GM12801 (cell line): ENCODE results near the gene VMAC.

Source experiments
- CTCF ChIP-seq: IDR thresholded peaks from one replicate; pipeline ENCODE4 v1.5.1; 2011; ENCODE audit warnings: control low read depth; ENCODE audit not compliant: insufficient read length; ENCODE audit errors: extremely low read depth

Gene VMAC

DNA sequence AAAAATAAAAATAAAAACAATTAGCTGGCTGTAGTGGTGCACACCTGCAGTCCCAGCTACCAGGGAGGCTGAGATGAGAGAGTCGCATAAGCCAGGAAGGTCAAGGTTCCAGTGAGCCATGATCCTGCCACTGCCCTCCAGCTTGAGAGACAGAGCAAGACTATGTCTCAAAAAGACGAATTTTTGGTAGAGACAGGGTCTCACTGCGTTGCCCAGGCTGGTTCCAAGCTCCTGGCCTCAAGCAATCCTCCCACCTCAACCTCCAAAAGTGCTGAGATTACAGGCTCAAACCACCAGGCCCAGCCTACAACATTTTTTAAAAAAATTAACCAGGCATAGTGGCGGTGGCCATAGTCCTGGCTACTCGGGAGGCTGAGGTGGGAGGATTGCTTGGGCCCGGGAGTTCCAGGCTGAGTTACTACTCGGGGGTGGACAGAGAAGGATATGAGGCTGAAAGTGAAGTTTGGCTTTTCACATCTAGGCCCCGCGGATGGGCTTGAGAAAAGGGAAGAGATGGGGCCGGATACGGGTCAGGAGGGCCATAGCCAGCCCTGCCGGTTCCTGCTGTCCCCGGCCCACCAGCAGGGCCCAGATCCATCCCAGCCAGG is 11.3 kb upstream of the VMAC start:
- TF ChIP-seq CTCF, result no peak

DNA sequence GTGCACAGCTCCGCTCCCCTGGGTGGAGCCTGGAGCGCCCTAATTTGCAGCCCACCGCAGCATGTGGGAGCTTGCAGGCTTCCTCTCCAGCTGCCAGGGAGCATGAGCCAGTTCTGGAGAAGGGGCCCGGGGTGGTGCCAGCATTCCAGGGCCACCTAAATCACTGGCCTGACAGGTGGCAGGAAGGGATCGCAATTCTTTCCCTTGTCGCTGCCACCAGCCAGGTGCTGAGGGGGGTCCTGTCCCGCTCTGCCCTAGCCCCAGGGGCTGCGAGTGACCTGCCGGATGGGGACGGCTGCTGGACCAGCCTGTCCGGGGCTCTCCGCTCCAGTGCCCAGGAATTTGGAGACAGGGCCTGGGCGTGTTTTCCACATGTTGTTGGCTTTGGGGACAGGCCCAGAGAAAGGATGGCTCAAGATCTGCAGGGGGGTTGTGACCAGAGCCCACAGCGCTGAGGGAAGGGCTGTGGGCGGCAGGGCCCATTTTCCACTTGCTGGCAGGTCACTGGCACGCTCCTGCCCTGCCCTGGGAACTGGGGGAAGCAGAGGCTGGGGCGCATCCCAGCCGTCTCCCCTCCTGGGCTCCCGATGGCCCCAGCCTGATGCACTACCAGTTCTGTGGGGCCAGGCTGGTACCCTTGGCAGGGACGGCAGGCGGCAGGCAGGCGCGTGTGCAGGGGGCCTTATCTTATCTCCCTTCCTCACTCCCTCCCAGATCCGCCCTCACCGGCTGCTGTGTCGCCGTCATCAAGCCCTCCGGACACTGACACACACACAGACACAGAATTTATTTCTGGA is 10.6 kb upstream of the VMAC start:
- no peak for TF ChIP-seq CTCF

DNA sequence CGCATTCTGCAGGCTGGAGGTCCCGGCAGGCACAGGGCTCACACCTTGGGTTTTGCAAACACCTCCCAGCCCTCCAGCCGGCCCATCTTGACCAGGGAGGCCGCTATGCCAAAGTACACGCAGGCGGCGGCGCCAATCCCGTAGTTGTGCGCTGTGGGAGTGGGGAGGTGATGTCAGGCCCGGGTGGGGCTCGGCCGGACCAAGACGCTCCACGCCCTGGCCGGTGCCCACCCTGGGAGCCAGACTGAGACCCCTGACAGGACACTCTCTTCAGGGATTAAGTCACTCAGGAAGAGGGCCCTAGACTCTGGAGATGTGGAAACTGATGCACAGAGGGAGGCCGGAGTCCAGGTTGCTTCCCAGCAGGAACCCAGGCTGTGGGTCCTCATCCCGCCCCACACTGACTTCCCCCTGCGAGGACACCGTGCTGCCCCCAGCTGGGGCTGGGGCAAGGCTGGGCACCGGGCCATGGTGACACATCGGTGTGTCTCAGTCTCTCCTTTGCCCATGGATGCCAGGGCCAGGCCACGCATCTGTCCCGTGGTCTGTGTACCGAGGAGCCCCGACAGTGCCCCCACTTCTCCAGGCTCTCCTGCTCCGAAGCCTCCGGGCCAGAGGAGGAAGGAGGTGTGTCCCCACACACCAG is 9.8 kb upstream of the VMAC start:
- no peak for TF ChIP-seq CTCF

DNA sequence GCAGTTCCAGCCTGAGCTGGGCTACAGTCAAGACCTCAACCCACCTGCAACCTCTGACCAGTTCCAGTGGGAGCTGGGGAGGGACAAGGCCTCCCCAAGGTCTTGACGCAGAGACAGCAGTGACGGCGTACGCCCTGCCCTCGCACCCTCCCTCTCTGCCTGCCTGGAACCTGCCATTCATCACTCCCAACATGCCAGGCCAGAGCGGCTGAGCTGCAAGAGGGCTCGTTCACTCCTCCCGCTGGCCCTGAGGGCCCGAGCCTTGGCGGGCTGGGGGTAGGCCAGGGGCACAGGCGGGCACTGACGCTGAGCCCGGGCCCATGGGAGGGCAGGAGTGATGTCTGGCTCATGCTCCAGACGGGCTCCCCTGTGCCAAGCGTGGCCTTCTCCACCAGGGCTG is 9.3 kb upstream of the VMAC start:
- no peak for TF ChIP-seq CTCF

- no peak for TF ChIP-seq CTCF
These were observed 8.8 kb upstream of the VMAC start for GRCh38 chr19:5895890-5896289.

DNA sequence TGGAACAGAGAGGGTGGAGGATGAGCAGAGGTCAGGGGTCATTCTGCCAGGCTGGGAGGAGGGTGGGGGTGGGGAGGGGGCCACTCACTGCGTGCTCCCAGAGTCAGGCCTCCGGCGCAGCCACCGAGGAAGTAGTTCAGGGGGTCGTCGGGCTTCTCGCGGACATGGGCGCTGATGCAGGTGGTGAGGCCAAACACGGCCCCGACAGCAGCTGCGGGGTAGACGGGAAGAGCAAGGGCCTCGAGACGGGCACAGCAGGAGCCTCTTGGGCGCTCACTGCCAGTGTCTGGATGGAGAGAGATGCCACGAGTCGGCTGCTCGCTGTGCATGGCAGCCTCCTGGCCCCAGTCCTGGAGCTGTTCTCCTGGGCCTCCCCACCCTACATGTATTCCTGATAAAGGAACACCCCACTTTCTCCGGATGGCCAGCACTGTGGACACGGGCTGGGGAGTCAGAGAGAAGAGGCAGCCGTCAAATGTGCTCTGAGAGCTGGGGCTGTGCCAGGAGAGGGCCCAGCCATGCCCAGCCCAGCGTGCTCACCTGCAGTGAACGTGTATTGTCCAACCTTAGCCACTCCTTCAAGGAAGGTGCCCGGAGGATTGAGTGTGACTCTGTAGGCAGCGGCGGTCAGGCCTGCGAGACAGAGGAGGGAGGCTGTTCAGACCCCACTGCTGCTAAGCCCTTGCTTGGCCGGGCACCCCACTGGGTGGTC is 8.2 kb upstream of the VMAC start:
- no peak for TF ChIP-seq CTCF
